Liver (tissue), 9 donors: ENCODE measurements around the gene ALDH2. TPM values are rescaled to one million over a fixed set of nuclear protein-coding genes. Genes with fewer than 3 reads are reported as not detected.

Experiments used
- DNase-seq: peaks from one replicate; pipeline ENCODE4 v3.0.0-alpha.2; 2017; ENCODE audit warnings: low spot score
- H3K27ac ChIP-seq, 2 donors: one replicate each; pipeline ENCODE4 v1.7.0; 2013; ENCODE audit warnings: inconsistent platforms in 2 of 2, low read length in 2 of 2, control low read depth in 1 of 2, low read depth in 1 of 2, mild to moderate bottlenecking in 1 of 2
- H3K27me3 ChIP-seq, 4 donors: one replicate each; pipeline versions ENCODE4 v1.6.1 to v1.7.0; 2013; ENCODE audit warnings: low read length in 3 of 4, inconsistent platforms in 1 of 4, mild to moderate bottlenecking in 1 of 4, moderate library complexity in 1 of 4; ENCODE audit not compliant: control insufficient read depth in 4 of 4, insufficient read depth in 4 of 4
- H3K36me3 ChIP-seq, 4 donors: one replicate each; pipeline versions ENCODE4 v1.6.1 to v1.7.0; 2013; ENCODE audit warnings: low read length in 3 of 4, mild to moderate bottlenecking in 3 of 4, low read depth in 1 of 4, moderate library complexity in 1 of 4; ENCODE audit not compliant: control insufficient read depth in 4 of 4, insufficient read depth in 3 of 4
- H3K4me1 ChIP-seq, 4 donors: one replicate each; pipeline versions ENCODE4 v1.6.1 to v1.7.0; 2013; ENCODE audit warnings: low read length in 3 of 4, mild to moderate bottlenecking in 3 of 4, moderate library complexity in 1 of 4; ENCODE audit not compliant: control insufficient read depth in 4 of 4, insufficient read depth in 4 of 4
- H3K4me3 ChIP-seq, 3 donors: one replicate each; pipeline versions ENCODE4 v1.6.1 to v1.7.0; 2013; ENCODE audit warnings: low read length in 3 of 3, control low read depth in 1 of 3, low read depth in 1 of 3, mild to moderate bottlenecking in 1 of 3
- H3K9ac ChIP-seq, 2 donors: one replicate each; pipeline ENCODE4 v1.7.0; 2013; ENCODE audit warnings: low read length in 2 of 2, mild to moderate bottlenecking in 2 of 2, moderate library complexity in 2 of 2, control low read depth in 1 of 2, low read depth in 1 of 2
- H3K9me3 ChIP-seq, 4 donors: one replicate each; pipeline versions ENCODE4 v1.6.1 to v1.7.0; 2013; ENCODE audit warnings: low read length in 3 of 4; ENCODE audit not compliant: control insufficient read depth in 4 of 4
- ATF3 ChIP-seq: IDR thresholded peaks from 2 replicates; pipeline ENCODE4 v1.6.1; 2016; ENCODE audit warnings: antibody characterized with exemption
- CTCF ChIP-seq: fragments of 150-350 bp; IDR thresholded peaks from 2 replicates; pipeline ENCODE4 v1.5.1; 2017; ENCODE audit warnings: improper control_type of control experiment, low read depth, low read length; ENCODE audit not compliant: missing input control
- EGR1 ChIP-seq, 2 donors: IDR thresholded peaks; 2 replicates each; pipeline ENCODE4 v1.6.1; 2016 to 2018; ENCODE audit warnings: antibody characterized with exemption in 2 of 2, low read depth in 2 of 2
- FOXA2 ChIP-seq: IDR thresholded peaks from 2 replicates; pipeline ENCODE4 v1.6.1; 2016; ENCODE audit warnings: antibody characterized with exemption
- GABPA ChIP-seq, 2 donors: IDR thresholded peaks in 1 of 2; conservative IDR thresholded peaks in 1 of 2; 2 replicates each; pipeline ENCODE4 v1.6.1; 2016; ENCODE audit warnings: antibody characterized with exemption in 2 of 2, mild to moderate bottlenecking in 1 of 2, moderate library complexity in 1 of 2
- HNF4A ChIP-seq, 2 donors: conservative IDR thresholded peaks; 2 replicates each; pipeline ENCODE4 v1.6.1; 2016; ENCODE audit warnings: antibody characterized with exemption in 2 of 2, mild to moderate bottlenecking in 2 of 2
- HNF4G ChIP-seq: IDR thresholded peaks from 2 replicates; pipeline ENCODE4 v1.6.1; 2016; ENCODE audit warnings: antibody characterized with exemption
- JUND ChIP-seq, 2 donors: IDR thresholded peaks; 2 replicates each; pipeline ENCODE4 v1.6.1; 2016; ENCODE audit warnings: antibody characterized with exemption in 2 of 2
- MAX ChIP-seq: IDR thresholded peaks from 2 replicates; pipeline ENCODE4 v1.6.1; 2016; ENCODE audit warnings: antibody characterized with exemption
- NR2F2 ChIP-seq: IDR thresholded peaks from 2 replicates; pipeline ENCODE4 v1.6.1; 2016; ENCODE audit warnings: antibody characterized with exemption
- RAD21 ChIP-seq, 2 donors: IDR thresholded peaks; 2 replicates each; pipeline ENCODE4 v1.6.1; 2016; ENCODE audit warnings: antibody characterized with exemption in 2 of 2, mild to moderate bottlenecking in 2 of 2
- REST ChIP-seq: IDR thresholded peaks from 2 replicates; pipeline ENCODE4 v1.6.1; 2016; ENCODE audit warnings: antibody characterized with exemption, mild to moderate bottlenecking
- RXRA ChIP-seq, 2 donors: IDR thresholded peaks; 2 replicates each; pipeline ENCODE4 v1.6.1; 2017 to 2018; ENCODE audit warnings: antibody characterized with exemption in 2 of 2, mild to moderate bottlenecking in 1 of 2
- SP1 ChIP-seq: IDR thresholded peaks from 2 replicates; pipeline ENCODE4 v1.6.1; 2018; ENCODE audit warnings: antibody characterized with exemption, mild to moderate bottlenecking
- TAF1 ChIP-seq: conservative IDR thresholded peaks from 2 replicates; pipeline ENCODE4 v1.6.1; 2016; ENCODE audit warnings: antibody characterized with exemption, mild to moderate bottlenecking
- YY1 ChIP-seq: IDR thresholded peaks from 2 replicates; pipeline ENCODE4 v1.6.1; 2016; ENCODE audit warnings: antibody characterized with exemption, mild to moderate bottlenecking
- ZBTB33 ChIP-seq: IDR thresholded peaks from 2 replicates; pipeline ENCODE4 v1.6.1; 2016; ENCODE audit warnings: antibody characterized with exemption
- WGBS: extraction: QIAGEN DNeasy Blood & Tissue Kit; methylation state at CpG from one replicate; pipeline ENCODE4 v1.1.7; 2013; 5-methylcytosine and 5-hydroxymethylcytosine counted together
- polyA plus RNA-seq, 2 donors: library from polyadenylated mRNA; stranded (reverse) in 1 of 2; unstranded in 1 of 2; fragments of 200-250 nt in 1 of 2; fragments of >200 nt in 1 of 2; fragmentation: Nextera tagmentation in 1 of 2; extraction: Ambion mirVana in 1 of 2; gene quantifications; one replicate each; pipeline versions ENCODE4 v1.2.1 to v1.2.3, GENCODE V29; 2013 to 2015
- total RNA-seq, 2 donors: library from RNA; depleted of rRNA; stranded (reverse); fragments of >200 nt; gene quantifications; one replicate each; pipeline ENCODE4 v1.2.3, GENCODE V29; 2014
- donor health status: healthy.
- donor health status: healthy.
- donor health status: healthy.
- donor health status: healthy.
- donor health status: healthy.

The ALDH2 gene
- total and polyA plus RNA-seq, 4 donors = 93.1 to 849 (median 573) TPM

- no peak for DNase-seq
- Histone ChIP-seq H3K4me3 (no peak overlapping the region), H3K27me3 (no peaks in the 10 kb centered on the region), H3K9ac (peak overlapping the region in 1 of 2 donors; percentile 13), H3K9me3 (no peaks in the 10 kb centered on the region), H3K36me3 (peaks cover 10 to 27% (median 16%) of the 10 kb centered on the region in 4 donors), H3K27ac (peak overlapping the region in 1 of 2 donors; percentile 42), H3K4me1 (peaks cover 0 to 11% (median 10%) of the 10 kb centered on the region in 4 donors)
- TF ChIP-seq RAD21 (IDR thresholded peaks at IDR 0.05) = peak; percentile 10 to 12
- TF ChIP-seq FOXA2 = no peak
- peak; percentile 16 for TF ChIP-seq YY1
- 24% methylated on average over 4 of the region's 4 CpGs for WGBS
These were observed 25.4 kb upstream of the ALDH2 start for GRCh38 chr12:111741235-111741812.

GRCh38 chr12:111745211-111745610 is 21.5 kb upstream of the ALDH2 start:
- peaks cover 0 to 32% (median 30%) of the 10 kb centered on the region in 4 donors for H3K4me1 ChIP-seq
- no peak for DNase-seq
- 91% methylated on average over 4 of the region's 4 CpGs for WGBS
- H3K27ac ChIP-seq = no peak overlapping the region
- peaks cover 10 to 25% (median 17%) of the 10 kb centered on the region in 4 donors for H3K36me3 ChIP-seq
- H3K9me3 ChIP-seq = no peaks in the 10 kb centered on the region
- TF ChIP-seq JUND (IDR thresholded peaks at IDR 0.05) = no peak
- no peak for TF ChIP-seq GABPA (IDR thresholded peaks at IDR 0.05 in 1 of 2, conservative IDR thresholded peaks at IDR 0.05 in 1 of 2)
- TF ChIP-seq FOXA2 = no peak
- no peak for TF ChIP-seq MAX
- no peak for TF ChIP-seq SP1
- no peak for TF ChIP-seq NR2F2
- no peak for TF ChIP-seq RXRA (IDR thresholded peaks at IDR 0.05)
- no peak for TF ChIP-seq CTCF
- TF ChIP-seq YY1 = no peak
- TF ChIP-seq HNF4G = no peak
- TF ChIP-seq HNF4A (conservative IDR thresholded peaks at IDR 0.05) = no peak
- no peak for TF ChIP-seq ZBTB33
- TF ChIP-seq REST = no peak
- no peak for TF ChIP-seq RAD21 (IDR thresholded peaks at IDR 0.05)
- no peak for TF ChIP-seq ATF3
- no peak for TF ChIP-seq EGR1 (IDR thresholded peaks at IDR 0.05; ENCODE audit: low read depth in 2 of 2)
- TF ChIP-seq TAF1 = no peak
- no peaks in the 10 kb centered on the region for H3K27me3 ChIP-seq
- H3K4me3 ChIP-seq = no peak overlapping the region
- no peak overlapping the region for H3K9ac ChIP-seq
